ENCODE measurements around the gene TMEM82.

DNA sequence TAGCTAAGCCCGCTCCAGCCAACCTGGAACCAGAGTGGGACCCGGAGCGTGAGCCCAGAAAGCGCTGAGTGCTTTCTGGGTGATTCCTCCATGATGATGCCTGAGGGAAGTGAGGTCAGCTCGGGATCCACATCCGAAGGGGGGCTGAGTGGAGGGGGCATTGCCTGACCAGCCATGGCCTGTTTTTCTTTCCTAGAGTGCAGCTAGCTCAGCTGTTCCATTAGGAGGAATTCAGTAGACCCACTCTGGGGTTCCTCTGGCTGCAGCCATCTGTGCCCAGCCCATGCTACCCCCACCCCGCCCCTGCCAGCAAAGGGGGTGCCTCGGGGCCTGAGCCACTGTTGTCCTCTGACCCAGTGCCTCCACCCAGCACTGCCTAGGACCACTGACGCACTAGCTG is 15.8 kb upstream of the TMEM82 start:
- TF ChIP-seq, protein P1, sequence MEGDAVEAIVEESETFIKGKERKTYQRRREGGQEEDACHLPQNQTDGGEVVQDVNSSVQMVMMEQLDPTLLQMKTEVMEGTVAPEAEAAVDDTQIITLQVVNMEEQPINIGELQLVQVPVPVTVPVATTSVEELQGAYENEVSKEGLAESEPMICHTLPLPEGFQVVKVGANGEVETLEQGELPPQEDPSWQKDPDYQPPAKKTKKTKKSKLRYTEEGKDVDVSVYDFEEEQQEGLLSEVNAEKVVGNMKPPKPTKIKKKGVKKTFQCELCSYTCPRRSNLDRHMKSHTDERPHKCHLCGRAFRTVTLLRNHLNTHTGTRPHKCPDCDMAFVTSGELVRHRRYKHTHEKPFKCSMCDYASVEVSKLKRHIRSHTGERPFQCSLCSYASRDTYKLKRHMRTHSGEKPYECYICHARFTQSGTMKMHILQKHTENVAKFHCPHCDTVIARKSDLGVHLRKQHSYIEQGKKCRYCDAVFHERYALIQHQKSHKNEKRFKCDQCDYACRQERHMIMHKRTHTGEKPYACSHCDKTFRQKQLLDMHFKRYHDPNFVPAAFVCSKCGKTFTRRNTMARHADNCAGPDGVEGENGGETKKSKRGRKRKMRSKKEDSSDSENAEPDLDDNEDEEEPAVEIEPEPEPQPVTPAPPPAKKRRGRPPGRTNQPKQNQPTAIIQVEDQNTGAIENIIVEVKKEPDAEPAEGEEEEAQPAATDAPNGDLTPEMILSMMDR (IDR thresholded peaks at IDR 0.05; ENCODE audit: insufficient read depth, low read depth, low read length): no peak
- TF ChIP-seq EZH2 (IDR thresholded peaks at IDR 0.05; ENCODE audit: insufficient read depth, low read length): no peak

Measured in astrocyte (in vitro differentiated cells and primary cell).